ENCODE measurements around the gene KIAA0232. TPM values are rescaled to one million over a fixed set of nuclear protein-coding genes. Genes with fewer than 3 reads are reported as not detected.

Gene KIAA0232
- total RNA-seq, 4 donors from 2014 or later, result 34.6 to 54.0 (median 47.8) TPM

GRCh38 chr4:6740347-6740746, 42.2 kb upstream of the KIAA0232 start:
- intact Hi-C loops (cut with DNase I), result no loop called here
- Histone ChIP-seq H3K4me1 (no peaks in the 10 kb centered on the region), H3K4me3 (no peak overlapping the region), H3K9me3 (no peaks in the 10 kb centered on the region), H3K27ac (replicated peaks in 1 of 4) (no peak overlapping the region), H3K27me3 (no peaks in the 10 kb centered on the region), H3K36me3 (no peaks in the 10 kb centered on the region)
- DNase-seq (ENCODE audit: extremely low spot score), result no peak
- TF ChIP-seq CTCF (IDR thresholded peaks at IDR 0.05) (no peak), POLR2AphosphoS5 (IDR thresholded peaks at IDR 0.05) (no peak)
- 86% methylated on average over 8 of the region's 8 CpGs for WGBS

- TF ChIP-seq CTCF (IDR thresholded peaks at IDR 0.05) (no peak), POLR2AphosphoS5 (IDR thresholded peaks at IDR 0.05) (no peak), POLR2A (IDR thresholded peaks at IDR 0.05; ENCODE audit: low read depth) (no peak), EP300 (IDR thresholded peaks at IDR 0.05) (no peak)
- Histone ChIP-seq H3K9me3 (no peaks in the 10 kb centered on the region), H3K27ac (replicated peaks in 1 of 4) (no peak overlapping the region), H3K36me3 (no peaks in the 10 kb centered on the region), H3K4me3 (no peak overlapping the region), H3K27me3 (no peaks in the 10 kb centered on the region), H3K4me1 (peaks cover 8 to 11% (median 10%) of the 10 kb centered on the region in 4 donors)
- intact Hi-C loops (cut with DNase I), result no loop called here
- no peak for DNase-seq (ENCODE audit: extremely low spot score)
- WGBS, result 76% methylated on average over 2 of the region's 2 CpGs
These were observed 40.0 kb upstream of the KIAA0232 start for GRCh38 chr4:6742507-6742906.

GRCh38 chr4:6742989-6743388, 39.5 kb upstream of the KIAA0232 start:
- 92% methylated on average over 7 of the region's 11 CpGs for WGBS
- peaks cover 12 to 16% (median 14%) of the 10 kb centered on the region in 4 donors for H3K4me1 ChIP-seq
- H3K36me3 ChIP-seq, result no peaks in the 10 kb centered on the region
- no peak overlapping the region for H3K4me3 ChIP-seq
- DNase-seq (ENCODE audit: extremely low spot score), result no peak
- H3K27ac ChIP-seq (replicated peaks in 1 of 4), result no peak overlapping the region
- intact Hi-C loops (cut with DNase I), result no loop called here
- no peaks in the 10 kb centered on the region for H3K9me3 ChIP-seq
- no peaks in the 10 kb centered on the region for H3K27me3 ChIP-seq
- TF ChIP-seq CTCF (IDR thresholded peaks at IDR 0.05), result no peak
- no peak for TF ChIP-seq POLR2AphosphoS5 (IDR thresholded peaks at IDR 0.05)
- TF ChIP-seq POLR2A (IDR thresholded peaks at IDR 0.05; ENCODE audit: low read depth), result no peak
- TF ChIP-seq EP300 (IDR thresholded peaks at IDR 0.05), result no peak

- DNase-seq (ENCODE audit: extremely low spot score), result no peak
- H3K27ac ChIP-seq (replicated peaks in 1 of 4), result no peak overlapping the region
- no peaks in the 10 kb centered on the region for H3K36me3 ChIP-seq
- no peak for TF ChIP-seq CTCF (IDR thresholded peaks at IDR 0.05)
- no peak for TF ChIP-seq POLR2A (IDR thresholded peaks at IDR 0.05; ENCODE audit: low read depth)
- no peak for TF ChIP-seq EP300 (IDR thresholded peaks at IDR 0.05)
- TF ChIP-seq POLR2AphosphoS5 (IDR thresholded peaks at IDR 0.05), result no peak
- H3K27me3 ChIP-seq, result no peaks in the 10 kb centered on the region
- no peaks in the 10 kb centered on the region for H3K9me3 ChIP-seq
- no peak overlapping the region for H3K4me3 ChIP-seq
- intact Hi-C loops (cut with DNase I), result no loop called here
- 75% methylated on average over 17 of the region's 20 CpGs for WGBS
- H3K4me1 ChIP-seq, result peaks cover 25 to 36% (median 28%) of the 10 kb centered on the region in 4 donors
These were observed 35.7 kb upstream of the KIAA0232 start for GRCh38 chr4:6746721-6747293.

All from esophagus muscularis mucosa (tissue), 4 donors.